ENCODE results near the gene TANGO2. TPM values are rescaled to one million over a fixed set of nuclear protein-coding genes. Genes with fewer than 3 reads are reported as not detected.

TANGO2 gene
- total RNA-seq, 1 donor from 2014 or later = 24.9 TPM

DNA sequence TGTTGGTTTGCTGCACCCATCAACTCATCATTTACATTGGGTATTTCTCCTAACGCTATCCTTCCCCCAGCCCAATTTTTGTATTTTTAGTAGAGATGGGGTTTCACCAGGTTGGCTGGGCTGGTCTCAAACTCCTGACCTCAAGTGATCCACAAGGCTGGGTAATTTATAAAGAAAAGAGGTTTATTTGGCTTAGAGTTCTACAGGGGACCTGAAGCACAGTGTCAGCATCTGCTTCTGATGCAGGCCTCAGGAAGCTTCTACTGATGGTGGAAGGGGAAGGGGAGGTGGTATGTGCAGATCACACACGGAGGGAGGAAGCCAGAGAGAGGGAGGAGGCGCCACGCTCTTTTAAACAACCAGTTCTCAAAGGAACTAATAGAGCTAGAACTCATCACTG, 25.8 kb downstream of the TANGO2 start:
- Mint-ChIP-seq H3K4me3 (ENCODE audit: unreplicated experiment) (no peak overlapping the region), H3K4me1 (ENCODE audit: unreplicated experiment) (no peaks in the 10 kb centered on the region), H3K27me3 (ENCODE audit: unreplicated experiment) (no peaks in the 10 kb centered on the region), H3K27ac (ENCODE audit: unreplicated experiment) (no peak overlapping the region), H3K36me3 (ENCODE audit: unreplicated experiment) (peaks cover 28% of the 10 kb centered on the region), H3K9me3 (ENCODE audit: unreplicated experiment) (no peaks in the 10 kb centered on the region)
- TF ChIP-seq, protein P1, sequence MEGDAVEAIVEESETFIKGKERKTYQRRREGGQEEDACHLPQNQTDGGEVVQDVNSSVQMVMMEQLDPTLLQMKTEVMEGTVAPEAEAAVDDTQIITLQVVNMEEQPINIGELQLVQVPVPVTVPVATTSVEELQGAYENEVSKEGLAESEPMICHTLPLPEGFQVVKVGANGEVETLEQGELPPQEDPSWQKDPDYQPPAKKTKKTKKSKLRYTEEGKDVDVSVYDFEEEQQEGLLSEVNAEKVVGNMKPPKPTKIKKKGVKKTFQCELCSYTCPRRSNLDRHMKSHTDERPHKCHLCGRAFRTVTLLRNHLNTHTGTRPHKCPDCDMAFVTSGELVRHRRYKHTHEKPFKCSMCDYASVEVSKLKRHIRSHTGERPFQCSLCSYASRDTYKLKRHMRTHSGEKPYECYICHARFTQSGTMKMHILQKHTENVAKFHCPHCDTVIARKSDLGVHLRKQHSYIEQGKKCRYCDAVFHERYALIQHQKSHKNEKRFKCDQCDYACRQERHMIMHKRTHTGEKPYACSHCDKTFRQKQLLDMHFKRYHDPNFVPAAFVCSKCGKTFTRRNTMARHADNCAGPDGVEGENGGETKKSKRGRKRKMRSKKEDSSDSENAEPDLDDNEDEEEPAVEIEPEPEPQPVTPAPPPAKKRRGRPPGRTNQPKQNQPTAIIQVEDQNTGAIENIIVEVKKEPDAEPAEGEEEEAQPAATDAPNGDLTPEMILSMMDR (IDR thresholded peaks at IDR 0.05) = no peak
- DNase-seq (ENCODE audit: extremely low spot score, unreplicated experiment) = no peak

DNA sequence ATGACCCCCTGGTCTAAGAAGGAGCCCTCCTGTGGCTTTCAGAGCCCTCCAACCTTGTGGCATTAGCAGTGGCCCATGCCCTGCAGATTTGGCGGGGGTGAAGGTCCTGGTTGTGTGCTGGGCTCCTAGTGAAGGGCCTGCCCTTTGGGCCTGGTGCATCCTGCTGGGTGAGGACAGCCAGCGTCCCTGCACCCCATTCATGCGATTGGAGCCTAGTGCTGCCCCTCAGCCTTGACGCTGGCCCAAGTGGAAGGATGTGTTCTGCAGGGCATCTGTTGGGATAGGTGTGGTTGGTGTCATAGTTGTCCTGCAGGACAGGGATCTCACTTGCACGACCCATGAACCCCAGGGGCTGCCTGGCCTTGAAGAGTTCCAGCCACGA, 31.0 kb downstream of the TANGO2 start:
- DNase-seq (ENCODE audit: extremely low spot score, unreplicated experiment) = no peak
- Mint-ChIP-seq H3K4me3 (ENCODE audit: unreplicated experiment) (no peak overlapping the region), H3K36me3 (ENCODE audit: unreplicated experiment) (peaks cover 22% of the 10 kb centered on the region), H3K9me3 (ENCODE audit: unreplicated experiment) (no peaks in the 10 kb centered on the region), H3K27ac (ENCODE audit: unreplicated experiment) (no peak overlapping the region), H3K27me3 (ENCODE audit: unreplicated experiment) (no peaks in the 10 kb centered on the region), H3K4me1 (ENCODE audit: unreplicated experiment) (no peaks in the 10 kb centered on the region)
- TF ChIP-seq, protein P1 (IDR thresholded peaks at IDR 0.05) = no peak

DNA sequence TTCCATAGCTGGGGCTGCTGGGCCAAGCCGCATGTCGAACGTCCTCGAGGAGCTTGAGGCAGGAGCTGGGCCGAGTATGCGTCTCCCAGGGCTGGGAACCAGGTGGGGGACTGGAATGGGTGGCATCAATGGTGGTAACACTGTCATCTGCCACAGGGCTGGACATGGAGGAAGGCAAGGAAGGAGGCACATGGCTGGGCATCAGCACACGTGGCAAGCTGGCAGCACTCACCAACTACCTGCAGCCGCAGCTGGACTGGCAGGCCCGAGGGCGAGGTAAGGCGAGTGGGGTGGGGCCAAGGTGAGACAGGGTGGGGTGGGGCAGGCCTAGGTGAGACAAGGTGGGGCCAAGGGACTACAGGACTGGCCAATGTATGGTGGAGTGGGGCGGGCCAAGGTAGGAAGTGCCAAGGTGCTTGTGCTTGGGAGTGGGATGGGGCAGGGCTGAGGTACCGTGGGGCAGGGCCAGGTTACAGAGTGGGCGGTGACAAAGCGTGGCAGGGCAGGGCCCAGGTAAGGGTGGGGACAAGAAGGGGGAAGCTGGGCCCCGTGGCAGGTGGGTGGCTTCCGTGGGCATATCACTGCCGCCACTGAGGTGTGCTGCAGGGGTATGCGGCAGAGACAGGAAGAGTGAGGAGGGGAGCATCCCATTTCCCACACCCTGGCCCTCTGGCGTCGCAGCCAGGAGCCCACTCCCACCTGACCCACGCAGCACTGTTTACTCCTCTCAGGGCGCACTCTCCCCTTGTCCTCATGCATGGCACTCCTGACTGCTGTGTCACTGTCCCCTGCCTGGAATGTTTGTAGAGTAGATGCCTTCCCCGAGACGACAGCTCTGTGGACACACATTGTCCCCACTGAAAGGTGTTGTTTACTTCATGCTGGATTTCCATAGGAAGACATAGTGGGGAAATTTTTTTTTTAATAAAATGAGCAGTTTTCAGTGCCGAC, 31.7 kb downstream of the TANGO2 start:
- peaks cover 22% of the 10 kb centered on the region for H3K36me3 Mint-ChIP-seq (ENCODE audit: unreplicated experiment)
- DNase-seq (ENCODE audit: extremely low spot score, unreplicated experiment) = no peak
- no peak overlapping the region for H3K27ac Mint-ChIP-seq (ENCODE audit: unreplicated experiment)
- H3K9me3 Mint-ChIP-seq (ENCODE audit: unreplicated experiment) = no peaks in the 10 kb centered on the region
- no peaks in the 10 kb centered on the region for H3K4me1 Mint-ChIP-seq (ENCODE audit: unreplicated experiment)
- H3K4me3 Mint-ChIP-seq (ENCODE audit: unreplicated experiment) = no peak overlapping the region
- H3K27me3 Mint-ChIP-seq (ENCODE audit: unreplicated experiment) = no peaks in the 10 kb centered on the region
- TF ChIP-seq, protein P1 (IDR thresholded peaks at IDR 0.05) = no peak

DNA sequence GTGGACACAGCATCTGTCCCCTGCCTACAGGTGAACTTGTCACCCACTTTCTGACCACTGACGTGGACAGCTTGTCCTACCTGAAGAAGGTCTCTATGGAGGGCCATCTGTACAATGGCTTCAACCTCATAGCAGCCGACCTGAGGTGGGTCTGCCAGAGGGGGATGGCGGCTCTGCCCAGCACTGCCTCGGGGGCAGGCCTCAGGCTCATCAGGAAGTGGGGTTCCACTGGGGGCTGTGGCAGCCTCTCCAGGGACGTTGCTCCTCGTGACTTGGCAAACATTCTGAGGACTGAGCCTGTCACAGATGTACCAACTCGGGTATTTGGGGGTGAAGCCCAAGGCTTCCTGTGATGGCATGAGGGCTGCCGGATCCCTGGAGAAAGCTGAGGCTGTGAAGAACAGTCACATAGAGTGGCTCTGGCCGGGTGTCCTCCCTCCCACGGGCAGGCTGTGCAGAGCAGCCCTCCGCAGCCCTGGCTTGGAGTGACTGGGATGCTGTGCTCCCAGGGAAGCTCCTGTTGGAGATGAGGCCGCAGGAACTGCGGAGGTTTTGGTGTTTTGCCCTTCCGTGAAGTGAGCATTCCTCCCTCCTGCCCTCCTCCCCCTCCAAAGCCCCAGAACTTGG, 32.6 kb downstream of the TANGO2 start:
- Mint-ChIP-seq H3K4me3 (ENCODE audit: unreplicated experiment) (no peak overlapping the region), H3K9me3 (ENCODE audit: unreplicated experiment) (no peaks in the 10 kb centered on the region), H3K4me1 (ENCODE audit: unreplicated experiment) (no peaks in the 10 kb centered on the region)

More for the DNA sequence above, 32.6 kb downstream of the TANGO2 start:
- DNase-seq (ENCODE audit: extremely low spot score, unreplicated experiment) = no peak
- Mint-ChIP-seq H3K36me3 (ENCODE audit: unreplicated experiment) (peaks cover 21% of the 10 kb centered on the region), H3K27ac (ENCODE audit: unreplicated experiment) (no peak overlapping the region), H3K27me3 (ENCODE audit: unreplicated experiment) (no peaks in the 10 kb centered on the region)
- TF ChIP-seq, protein P1 (IDR thresholded peaks at IDR 0.05) = no peak
